ENCODE results near the gene SLC51B. TPM values are rescaled to one million over a fixed set of nuclear protein-coding genes. Genes with fewer than 3 reads are reported as not detected.
A peak's percentile ranks its signal among the peaks of the same experiment; 100 is the strongest.

Gene SLC51B
- total RNA-seq, 1 donor, result not detected

- no peak overlapping the region for H3K4me3 ChIP-seq (ENCODE audit: low read depth, low read length)
- no peak for DNase-seq (ENCODE audit: low read depth)
- no peak for TF ChIP-seq CTCF (IDR thresholded peaks at IDR 0.05; ENCODE audit: insufficient read depth, low read depth, low read length)
Measured at GRCh38 chr15:65062061-65062460, 16.9 kb downstream of the SLC51B start.

- no peak for TF ChIP-seq CTCF (IDR thresholded peaks at IDR 0.05; ENCODE audit: insufficient read depth, low read depth, low read length)
Measured at GRCh38 chr15:65062726-65063125, 17.5 kb downstream of the SLC51B start.

GRCh38 chr15:65066001-65066634 is 20.9 kb downstream of the SLC51B start:
- no peak for TF ChIP-seq CTCF (IDR thresholded peaks at IDR 0.05; ENCODE audit: insufficient read depth, low read depth, low read length)
- no peak overlapping the region for H3K4me3 ChIP-seq (ENCODE audit: low read depth, low read length)
- DNase-seq (ENCODE audit: low read depth), result no peak

More at GRCh38 chr15:65062726-65063125, 17.5 kb downstream of the SLC51B start:
- DNase-seq (ENCODE audit: low read depth), result no peak
- no peak overlapping the region for H3K4me3 ChIP-seq (ENCODE audit: low read depth, low read length)

- H3K4me3 ChIP-seq (ENCODE audit: low read depth, low read length), result peak overlapping the region; percentile 38
- TF ChIP-seq CTCF (IDR thresholded peaks at IDR 0.05; ENCODE audit: insufficient read depth, low read depth, low read length), result no peak
- no peak for DNase-seq (ENCODE audit: low read depth)
Measured at GRCh38 chr15:65066635-65067316, 21.6 kb downstream of the SLC51B start.

GRCh38 chr15:65067317-65067644 is 22.1 kb downstream of the SLC51B start:
- no peak for TF ChIP-seq CTCF (IDR thresholded peaks at IDR 0.05; ENCODE audit: insufficient read depth, low read depth, low read length)
- no peak for DNase-seq (ENCODE audit: low read depth)
- H3K4me3 ChIP-seq (ENCODE audit: low read depth, low read length), result peak overlapping the region; percentile 38

GRCh38 chr15:65067645-65068402 is 22.6 kb downstream of the SLC51B start, which contains the start of gene RASL12:
Gene RASL12 (minus strand): TSS chr15:65067991. CDS start chr15:65067835, 156 bp downstream.
- no peak for TF ChIP-seq CTCF (IDR thresholded peaks at IDR 0.05; ENCODE audit: insufficient read depth, low read depth, low read length)
- DNase-seq (ENCODE audit: low read depth), result no peak
- peak within 1 kb of the TSS; percentile 38 for H3K4me3 ChIP-seq (ENCODE audit: low read depth, low read length)

Data from fibroblast of villous mesenchyme (primary cell).